Activated T-cell treated with anti-CD3 and anti-CD28 coated beads for 1 hour (primary cell): ENCODE data around the gene IFT43.

ENCODE experiments used
- DNase-seq: peaks from one replicate; pipeline ENCODE4 v3.0.0-alpha.2; 2020; ENCODE audit warnings: low read depth

The IFT43 gene

GRCh38 chr14:76080471-76080870, 94.9 kb downstream of the IFT43 start:
- DNase-seq: no peak

- DNase-seq: no peak
Observed at GRCh38 chr14:76081642-76082041, 96.1 kb downstream of the IFT43 start.

- no peak for DNase-seq
Observed at GRCh38 chr14:76083796-76084765, 98.5 kb downstream of the IFT43 start.

- no peak for DNase-seq
Observed at GRCh38 chr14:76085358-76085757, 99.8 kb downstream of the IFT43 start.

GRCh38 chr14:76086636-76087035, 101.1 kb downstream of the IFT43 start:
- no peak for DNase-seq

GRCh38 chr14:76088326-76088725, 102.8 kb downstream of the IFT43 start:
- DNase-seq: no peak

GRCh38 chr14:76088771-76089571, 103.4 kb downstream of the IFT43 start:
- no peak for DNase-seq

GRCh38 chr14:76089575-76089974, 104.0 kb downstream of the IFT43 start:
- no peak for DNase-seq

GRCh38 chr14:76090616-76091391, 105.2 kb downstream of the IFT43 start:
- DNase-seq: no peak

- no peak for DNase-seq
Observed at GRCh38 chr14:76093077-76093476, 107.5 kb downstream of the IFT43 start.

- no peak for DNase-seq
Observed at GRCh38 chr14:76096257-76096656, 110.7 kb downstream of the IFT43 start.

GRCh38 chr14:76097547-76097946, 112.0 kb downstream of the IFT43 start:
- DNase-seq: no peak

- DNase-seq: no peak
Observed at GRCh38 chr14:76098047-76098446, 112.5 kb downstream of the IFT43 start.

- no peak for DNase-seq
Observed at GRCh38 chr14:76098916-76099675, 113.5 kb downstream of the IFT43 start.

GRCh38 chr14:76100236-76100635, 114.7 kb downstream of the IFT43 start:
- DNase-seq: no peak

GRCh38 chr14:76101391-76102379, 116.1 kb downstream of the IFT43 start:
- no peak for DNase-seq

- DNase-seq: no peak
Observed at GRCh38 chr14:76104802-76105355, 119.3 kb downstream of the IFT43 start.

GRCh38 chr14:76106188-76106587, 120.6 kb downstream of the IFT43 start:
- no peak for DNase-seq

GRCh38 chr14:76109087-76109880, 123.7 kb downstream of the IFT43 start:
- DNase-seq: no peak
